Measurements from ENCODE around the gene RCSD1.
"Not testable (repeated sequence)": the region's sequence is repeated elsewhere in the genome, so short reads cannot be mapped to it uniquely, and the experiment has no call there.

Gene RCSD1

GRCh38 chr1:167718914-167719691 lies 89.1 kb downstream of the RCSD1 start:
- Histone ChIP-seq H3K27ac (ENCODE audit: low read length) (no peak overlapping the region), H3K4me1 (ENCODE audit: insufficient read depth, low read length) (peaks cover 42% of the 10 kb centered on the region), H3K36me3 (ENCODE audit: insufficient read depth, low read length) (peaks cover 1% of the 10 kb centered on the region; the same call in 1 of the 2 replicates), H3K4me2 (ENCODE audit: insufficient read depth, low read length) (no peak overlapping the region), H2AFZ (ENCODE audit: low read depth, low read length) (no peak overlapping the region), H3K79me2 (ENCODE audit: insufficient read depth, low read length) (peaks cover 23% of the 10 kb centered on the region), H3K4me3 (ENCODE audit: low read depth in 1 of 2, low read length in 2 of 2) (no peak overlapping the region), H3K9ac (ENCODE audit: low read depth, low read length) (no peak overlapping the region), H3K27me3 (ENCODE audit: insufficient read depth, low read length, poor library complexity) (no peaks in the 10 kb centered on the region), H4K20me1 (ENCODE audit: insufficient read depth, low read length) (peaks cover 5% of the 10 kb centered on the region), H3K9me3 (ENCODE audit: insufficient read depth, low read length, severe bottlenecking) (no peaks in the 10 kb centered on the region)
- no peak for DNase-seq
- TF ChIP-seq CTCF (IDR thresholded peaks at IDR 0.05; ENCODE audit: borderline replicate concordance, extremely low read depth, low read length, poor library complexity, severe bottlenecking) (no peak), EZH2 (IDR thresholded peaks at IDR 0.05; ENCODE audit: borderline replicate concordance, low read depth, low read length, severe bottlenecking) (no peak)
- ATAC-seq (ENCODE audit: insufficient read depth, low read depth), result no peak

- not testable (repeated sequence) for H3K36me3 ChIP-seq (ENCODE audit: insufficient read depth, low read length); H3K9me3 ChIP-seq (ENCODE audit: insufficient read depth, low read length, severe bottlenecking); H4K20me1 ChIP-seq (ENCODE audit: insufficient read depth, low read length); H3K4me3 ChIP-seq (ENCODE audit: low read depth in 1 of 2, low read length in 2 of 2); H3K9ac ChIP-seq (ENCODE audit: low read depth, low read length); ATAC-seq (ENCODE audit: insufficient read depth, low read depth); H3K4me2 ChIP-seq (ENCODE audit: insufficient read depth, low read length); H3K27ac ChIP-seq (ENCODE audit: low read length); DNase-seq; H3K27me3 ChIP-seq (ENCODE audit: insufficient read depth, low read length, poor library complexity); H2AFZ ChIP-seq (ENCODE audit: low read depth, low read length)
- H3K79me2 ChIP-seq (ENCODE audit: insufficient read depth, low read length), result peaks cover 31% of the 10 kb centered on the region
- H3K4me1 ChIP-seq (ENCODE audit: insufficient read depth, low read length), result peaks cover 46% of the 10 kb centered on the region
These were observed 89.8 kb downstream of the RCSD1 start for GRCh38 chr1:167719715-167720421.

GRCh38 chr1:167720965-167721616 lies 91.1 kb downstream of the RCSD1 start:
- Histone ChIP-seq H3K27me3 (ENCODE audit: insufficient read depth, low read length, poor library complexity) (no peaks in the 10 kb centered on the region), H3K9ac (ENCODE audit: low read depth, low read length) (peak overlapping the region; percentile 81), H3K4me2 (ENCODE audit: insufficient read depth, low read length) (peak overlapping the region; percentile 91), H2AFZ (ENCODE audit: low read depth, low read length) (peak overlapping the region; percentile 95), H3K9me3 (ENCODE audit: insufficient read depth, low read length, severe bottlenecking) (no peaks in the 10 kb centered on the region), H4K20me1 (ENCODE audit: insufficient read depth, low read length) (peaks cover 11% of the 10 kb centered on the region), H3K4me3 (ENCODE audit: low read depth in 1 of 2, low read length in 2 of 2) (peak overlapping the region; percentile 71 to 77; a peak in 3 of 4 replicates), H3K36me3 (ENCODE audit: insufficient read depth, low read length) (peaks cover 9% of the 10 kb centered on the region; the same call in 1 of the 2 replicates), H3K79me2 (ENCODE audit: insufficient read depth, low read length) (peaks cover 41% of the 10 kb centered on the region), H3K27ac (ENCODE audit: low read length) (peak overlapping the region; percentile 68), H3K4me1 (ENCODE audit: insufficient read depth, low read length) (peaks cover 50% of the 10 kb centered on the region)
- TF ChIP-seq EZH2 (IDR thresholded peaks at IDR 0.05; ENCODE audit: borderline replicate concordance, low read depth, low read length, severe bottlenecking) (no peak), CTCF (IDR thresholded peaks at IDR 0.05; ENCODE audit: borderline replicate concordance, extremely low read depth, low read length, poor library complexity, severe bottlenecking) (peak; percentile 48)
- ATAC-seq (ENCODE audit: insufficient read depth, low read depth) (no peak), DNase-seq (no peak)
